HG03520 (cell line): ENCODE measurements around the gene KPNB1.

Source experiments
- ATAC-seq: cut with Tn5 transposase; IDR thresholded peaks from one replicate; pipeline ENCODE4 v1.9.1; 2021; ENCODE audit warnings: mild to moderate bottlenecking, moderate library complexity; ENCODE audit not compliant: unreplicated experiment

Gene KPNB1

DNA sequence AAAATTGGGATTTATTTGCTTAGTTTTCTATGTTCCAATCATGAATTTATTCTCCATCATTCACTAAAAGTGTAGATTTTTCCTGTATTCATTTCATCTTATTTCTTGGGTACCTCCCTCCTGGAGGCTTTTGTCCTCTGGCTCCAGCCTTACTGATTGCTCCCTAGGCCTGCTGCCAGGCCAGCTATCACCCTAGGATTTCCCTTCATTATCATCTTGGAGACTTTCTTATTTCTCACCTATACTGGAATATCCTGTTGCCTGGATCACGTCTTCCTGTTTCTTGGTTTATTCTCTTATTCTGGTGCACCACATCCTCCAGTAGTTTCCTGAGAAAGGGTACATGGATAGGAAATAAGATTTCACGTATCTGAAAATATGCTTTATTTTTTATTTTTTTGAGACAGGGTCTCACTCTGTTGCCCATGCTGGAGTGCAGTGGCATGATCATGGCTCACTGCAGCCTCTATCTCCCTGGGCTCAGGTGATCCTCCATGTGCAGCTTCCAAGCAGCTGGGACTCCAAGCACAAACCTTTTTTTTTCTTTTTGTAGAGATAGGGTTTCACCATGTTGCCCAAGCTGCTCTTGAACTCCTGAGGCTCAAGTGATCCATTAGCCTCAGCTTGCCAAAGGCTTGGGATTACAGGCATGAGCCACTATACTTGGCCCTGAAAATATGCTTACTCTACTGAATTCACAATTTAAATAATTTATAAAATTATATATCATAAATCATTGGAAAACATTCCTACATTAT, 13.3 kb upstream of the KPNB1 start:
- ATAC-seq: no peak

DNA sequence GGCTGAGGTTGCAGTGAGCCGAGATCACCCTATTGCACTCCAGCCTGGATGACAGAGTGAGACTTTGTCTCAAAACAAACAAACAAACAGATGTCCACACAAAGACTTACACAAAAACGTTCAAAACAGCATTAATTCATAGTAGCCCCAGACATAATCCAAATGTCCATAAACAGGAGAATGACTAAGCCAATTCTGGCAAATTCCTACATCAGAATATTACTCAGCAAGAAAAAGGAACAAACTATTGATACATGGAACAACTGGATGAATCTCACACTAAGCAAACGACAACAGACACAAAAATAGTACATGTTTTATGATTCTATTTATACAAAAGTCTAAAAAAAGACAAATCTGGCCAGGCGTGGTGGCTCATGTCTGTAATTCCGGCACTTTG, 10.8 kb upstream of the KPNB1 start:
- no peak for ATAC-seq

DNA sequence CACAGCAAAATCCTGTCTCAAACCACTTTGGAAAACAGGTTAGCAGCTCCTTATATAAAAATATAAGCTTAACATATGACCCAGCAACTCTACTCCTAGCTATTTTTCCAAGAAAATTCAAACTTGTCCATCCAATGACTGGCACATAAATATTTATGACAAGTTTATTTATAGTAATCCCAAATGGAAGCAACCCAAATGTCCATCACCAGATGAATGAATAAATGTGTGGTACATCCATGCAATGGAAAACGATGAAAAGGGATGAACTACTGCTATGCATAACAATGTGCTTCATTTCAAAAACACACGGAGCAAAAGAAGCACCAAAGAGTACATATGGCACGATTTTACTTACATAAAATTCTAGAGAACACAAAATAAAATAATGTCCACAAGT, 9.6 kb upstream of the KPNB1 start:
- no peak for ATAC-seq

DNA sequence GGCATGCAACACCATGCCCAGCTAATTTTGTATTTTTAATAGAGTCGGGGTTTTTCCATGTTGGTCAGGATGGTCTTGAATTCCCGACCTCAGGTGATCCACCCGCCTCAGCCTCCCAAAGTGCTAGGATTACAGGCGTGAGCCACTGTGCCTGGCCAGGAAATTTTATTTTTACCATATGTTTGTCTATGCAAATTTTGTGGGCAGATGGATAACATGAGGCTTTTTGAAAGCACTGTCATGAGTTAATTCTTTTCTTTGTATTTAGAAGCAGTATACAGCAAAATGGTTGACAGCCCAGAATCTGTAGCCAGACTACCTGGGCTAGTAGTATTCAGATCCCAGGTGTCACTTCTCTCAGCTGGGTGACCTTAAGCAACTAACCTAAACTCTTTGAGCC, 8.5 kb upstream of the KPNB1 start:
- ATAC-seq: no peak

DNA sequence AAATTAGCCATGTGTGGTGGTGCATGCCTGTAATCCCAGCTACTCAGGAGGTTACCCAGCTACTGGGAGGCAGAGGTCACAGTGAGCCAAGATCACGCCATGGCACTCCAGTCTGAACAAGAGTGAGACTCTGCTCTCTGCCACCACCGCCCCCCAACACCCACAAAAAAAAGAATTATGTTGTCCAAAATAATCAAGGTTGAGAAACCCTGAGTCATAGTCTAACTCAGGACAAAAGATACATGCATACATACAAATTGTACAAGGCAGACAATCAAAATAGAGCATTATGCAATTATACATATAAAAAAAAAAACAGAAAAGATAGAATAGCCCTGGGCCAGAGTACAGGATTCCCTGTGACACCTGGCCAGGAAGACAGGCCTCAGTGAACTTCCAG, 6.6 kb upstream of the KPNB1 start:
- ATAC-seq: no peak

GRCh38 chr17:47644324-47644723, 5.4 kb upstream of the KPNB1 start:
- no peak for ATAC-seq

GRCh38 chr17:47649972-47650524, 329 bp downstream of the KPNB1 start:
- ATAC-seq: no peak

DNA sequence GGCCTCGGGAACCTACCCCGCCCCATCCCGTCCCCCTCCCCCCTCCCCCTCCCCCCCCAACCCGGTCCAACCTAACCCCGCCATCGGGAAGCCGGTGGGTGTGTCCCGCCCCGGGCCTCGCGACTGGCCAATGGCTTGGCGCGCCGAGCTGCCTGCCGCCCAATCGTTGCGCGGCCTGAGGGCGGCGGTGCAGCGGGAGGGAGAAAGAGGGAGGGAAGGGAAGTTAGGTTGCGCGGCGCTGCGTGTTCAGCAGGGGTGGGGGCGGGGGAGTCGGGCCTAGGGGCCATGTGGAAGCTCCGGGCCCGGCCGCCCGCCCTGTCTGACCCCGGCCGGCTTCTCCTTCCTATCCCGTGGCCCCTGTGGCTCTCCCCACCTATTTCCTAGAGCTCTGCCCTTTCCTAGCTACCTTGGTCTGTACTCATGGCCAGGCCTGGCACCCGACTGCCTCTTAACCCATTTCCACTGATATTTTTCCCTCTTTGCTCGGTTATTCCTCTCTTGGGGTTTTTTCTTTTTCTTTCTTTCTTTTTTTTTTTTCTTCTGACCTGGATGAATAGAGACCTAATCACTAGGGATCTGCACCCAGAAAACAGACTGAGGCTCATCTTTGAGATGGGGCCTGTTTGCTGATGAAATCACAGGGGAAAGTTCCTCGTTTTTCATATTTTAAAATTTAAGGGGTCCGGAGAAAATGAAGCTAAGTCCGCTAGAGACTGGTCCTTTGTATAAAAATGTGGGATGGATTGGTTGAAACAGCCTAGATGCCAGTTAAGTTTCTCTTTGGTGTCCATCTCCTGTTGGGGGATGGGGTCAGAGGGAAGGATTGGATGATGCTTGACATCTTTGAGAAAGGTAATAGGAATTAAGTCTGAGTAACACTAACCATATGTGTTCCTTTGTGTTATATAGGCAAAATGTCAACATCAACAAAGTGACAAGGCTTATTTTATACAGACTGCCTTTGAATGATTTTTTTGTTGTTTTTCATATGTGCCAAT, 1.1 kb downstream of the KPNB1 start:
- ATAC-seq: peak; percentile 42

- no peak for ATAC-seq
Observed at GRCh38 chr17:47651704-47652103, 2.0 kb downstream of the KPNB1 start.

- no peak for ATAC-seq
Observed at GRCh38 chr17:47652570-47652969, 2.9 kb downstream of the KPNB1 start.

- no peak for ATAC-seq
Observed at GRCh38 chr17:47653442-47653841, 3.7 kb downstream of the KPNB1 start.

GRCh38 chr17:47654991-47655390, 5.3 kb downstream of the KPNB1 start:
- no peak for ATAC-seq

DNA sequence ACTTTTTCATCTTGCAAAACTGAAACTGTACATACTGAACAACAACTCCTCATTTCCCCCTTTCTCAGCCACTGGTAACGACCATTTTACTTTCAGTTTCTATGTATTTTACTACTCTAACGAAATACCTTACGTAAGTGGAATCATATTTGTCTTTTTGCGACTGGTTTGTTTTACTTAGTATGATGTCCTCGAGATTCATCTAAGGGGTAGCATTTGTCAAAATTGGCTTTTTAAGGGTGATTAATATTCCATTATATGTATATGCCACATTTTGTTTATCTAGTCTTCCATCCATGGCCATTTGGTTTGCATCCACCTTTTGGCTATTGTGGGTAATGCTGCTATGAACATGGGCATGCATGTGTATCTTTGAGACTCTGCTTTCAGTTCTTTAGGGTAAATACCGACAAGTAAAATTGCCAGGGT, 10.4 kb downstream of the KPNB1 start:
- ATAC-seq: peak; percentile 42

GRCh38 chr17:47663912-47664623, 14.3 kb downstream of the KPNB1 start:
- no peak for ATAC-seq

- ATAC-seq: no peak
Observed at GRCh38 chr17:47664624-47664941, 14.9 kb downstream of the KPNB1 start.

DNA sequence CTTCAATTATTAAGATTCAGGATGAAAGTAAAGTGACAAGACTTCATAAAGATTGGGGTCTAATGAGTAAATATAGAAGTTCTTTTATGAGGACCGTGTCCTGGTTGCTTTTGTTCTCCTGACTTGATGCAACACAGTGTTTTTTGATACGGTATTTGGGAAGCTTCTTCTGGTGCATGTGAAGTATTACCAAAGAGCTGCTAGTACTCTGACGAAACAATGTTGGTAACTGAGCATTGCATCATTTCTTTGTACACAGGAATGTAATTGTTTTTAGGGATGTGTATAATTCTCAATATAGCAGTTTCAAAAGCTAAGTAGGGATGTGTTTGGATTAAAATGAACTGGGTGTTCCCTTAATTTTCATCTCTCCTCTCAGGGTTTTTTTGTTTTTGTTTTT, 15.9 kb downstream of the KPNB1 start:
- ATAC-seq: no peak

GRCh38 chr17:47669081-47669480, 19.4 kb downstream of the KPNB1 start:
- ATAC-seq: no peak

GRCh38 chr17:47670064-47670463, 20.3 kb downstream of the KPNB1 start:
- no peak for ATAC-seq

GRCh38 chr17:47674499-47674898, 24.8 kb downstream of the KPNB1 start:
- ATAC-seq: no peak

DNA sequence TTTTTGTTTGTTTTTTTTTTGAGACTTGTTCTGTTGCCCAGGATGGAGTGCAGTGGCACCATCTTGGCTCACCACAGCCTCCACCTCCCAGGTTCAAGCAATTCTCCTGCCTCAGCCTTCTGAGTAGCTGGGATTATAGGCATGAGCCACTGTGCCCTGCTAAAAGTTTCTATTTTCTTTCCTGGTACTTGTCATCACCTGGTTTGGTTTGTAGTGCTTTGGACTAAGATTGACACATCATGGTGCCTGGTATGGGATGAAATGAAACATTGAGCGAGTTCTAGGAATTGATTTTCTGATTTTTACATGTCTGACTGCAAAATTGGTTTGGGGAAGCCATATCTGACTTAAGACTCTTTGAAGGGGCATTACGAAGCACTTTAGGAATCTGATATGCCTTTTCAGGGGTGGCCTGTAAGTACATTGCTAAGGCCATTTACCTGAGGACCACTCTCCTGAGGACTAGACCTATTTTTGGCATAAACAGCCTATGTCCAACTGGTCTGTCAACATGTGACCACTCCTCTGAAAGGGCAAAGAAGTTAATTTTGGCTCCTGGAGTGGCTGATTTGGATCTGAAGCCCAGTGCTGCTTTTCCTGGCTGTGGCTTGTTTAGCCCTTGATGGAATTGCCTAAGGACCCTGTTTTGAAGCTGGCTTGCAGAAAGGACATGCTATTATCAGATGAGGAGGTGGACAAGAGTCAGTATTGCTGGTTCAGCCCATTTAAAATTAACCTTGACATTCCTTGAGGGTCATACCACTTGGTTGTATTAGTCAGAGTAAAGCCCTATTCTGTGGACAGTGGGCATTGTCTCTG, 25.9 kb downstream of the KPNB1 start:
- no peak for ATAC-seq

DNA sequence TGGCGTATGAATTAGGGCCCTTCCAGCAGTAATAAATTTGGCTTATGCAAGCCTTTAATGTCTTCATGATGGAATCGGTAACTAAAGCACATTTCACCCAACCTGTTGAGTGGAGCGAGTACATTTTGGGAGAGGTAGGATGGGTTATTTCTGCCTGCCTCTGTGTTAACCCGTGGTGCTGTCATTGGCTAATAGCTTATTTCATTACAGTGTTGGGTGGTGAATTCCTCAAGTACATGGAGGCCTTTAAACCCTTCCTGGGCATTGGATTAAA, 26.4 kb downstream of the KPNB1 start:
- no peak for ATAC-seq
